Type B pancreatic cell (in vitro differentiated cells): Measurements from ENCODE around the gene ZSWIM5. TPM values are rescaled to one million over a fixed set of nuclear protein-coding genes. Genes with fewer than 3 reads are reported as not detected.
"Not testable (repeated sequence)": the region's sequence is repeated elsewhere in the genome, so short reads cannot be mapped to it uniquely, and the experiment has no call there.

Experiments used
- DNase-seq: peaks from one replicate; pipeline ENCODE4 v3.0.0; 2021; ENCODE audit warnings: mixed read lengths; ENCODE audit not compliant: unreplicated experiment; ENCODE audit errors: extremely low spot score
- H3K27ac Mint-ChIP-seq: 2 replicates; pipeline ENCODE4 v1.8.0; 2021; ENCODE audit warnings: mild to moderate bottlenecking, mixed read lengths
- H3K27me3 Mint-ChIP-seq: 2 replicates; pipeline ENCODE4 v1.8.0; 2021; ENCODE audit warnings: mixed read lengths
- H3K36me3 Mint-ChIP-seq: 2 replicates; pipeline ENCODE4 v1.8.0; 2021; ENCODE audit warnings: mixed read lengths
- H3K4me1 Mint-ChIP-seq: one replicate; pipeline ENCODE4 v1.8.0; 2021; ENCODE audit warnings: mixed read lengths; ENCODE audit not compliant: unreplicated experiment
- H3K4me3 Mint-ChIP-seq: 2 replicates; pipeline ENCODE4 v1.8.0; 2021; ENCODE audit warnings: mild to moderate bottlenecking, mixed read lengths
- H3K9me3 Mint-ChIP-seq: 2 replicates; pipeline ENCODE4 v1.8.0; 2021; ENCODE audit warnings: mixed read lengths
- total RNA-seq: library from RNA; stranded (reverse); gene quantifications from 2 replicates; pipeline ENCODE4 v1.2.1, GENCODE V29; 2021; ENCODE audit warnings: low replicate concordance
- TF ChIP-seq, protein P1 (sequence below): fragments of 200-600 bp; sonication (generic); conservative IDR thresholded peaks from 2 replicates; pipeline ENCODE4 v1.5.0; 2021; ENCODE audit warnings: antibody characterized with exemption, mild to moderate bottlenecking

ZSWIM5 gene
- total RNA-seq, 1 donor from 2014 or later = 2.7 TPM

DNA sequence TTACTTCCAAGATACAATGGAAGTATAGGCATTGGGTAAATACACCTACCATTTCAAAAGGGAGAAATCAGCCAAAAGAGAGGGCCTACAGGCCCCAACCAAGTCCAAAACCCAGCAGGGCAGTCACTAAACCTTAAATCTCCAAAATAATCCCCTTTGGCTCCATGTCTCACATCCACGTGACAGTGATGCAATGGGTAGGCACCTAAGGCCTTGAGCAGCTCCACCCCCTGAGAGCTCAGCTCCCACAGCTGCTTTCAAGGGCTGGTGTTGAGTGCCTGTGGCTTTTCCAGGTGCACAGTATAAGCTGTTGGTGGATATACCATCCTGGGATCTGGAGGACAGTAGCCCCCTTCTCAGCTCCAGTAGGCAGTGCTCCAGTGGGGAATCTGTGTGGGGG, 121.8 kb downstream of the ZSWIM5 start:
- H3K4me1 Mint-ChIP-seq = no peaks in the 10 kb centered on the region
- H3K4me3 Mint-ChIP-seq = no peak overlapping the region
- TF ChIP-seq, protein P1, sequence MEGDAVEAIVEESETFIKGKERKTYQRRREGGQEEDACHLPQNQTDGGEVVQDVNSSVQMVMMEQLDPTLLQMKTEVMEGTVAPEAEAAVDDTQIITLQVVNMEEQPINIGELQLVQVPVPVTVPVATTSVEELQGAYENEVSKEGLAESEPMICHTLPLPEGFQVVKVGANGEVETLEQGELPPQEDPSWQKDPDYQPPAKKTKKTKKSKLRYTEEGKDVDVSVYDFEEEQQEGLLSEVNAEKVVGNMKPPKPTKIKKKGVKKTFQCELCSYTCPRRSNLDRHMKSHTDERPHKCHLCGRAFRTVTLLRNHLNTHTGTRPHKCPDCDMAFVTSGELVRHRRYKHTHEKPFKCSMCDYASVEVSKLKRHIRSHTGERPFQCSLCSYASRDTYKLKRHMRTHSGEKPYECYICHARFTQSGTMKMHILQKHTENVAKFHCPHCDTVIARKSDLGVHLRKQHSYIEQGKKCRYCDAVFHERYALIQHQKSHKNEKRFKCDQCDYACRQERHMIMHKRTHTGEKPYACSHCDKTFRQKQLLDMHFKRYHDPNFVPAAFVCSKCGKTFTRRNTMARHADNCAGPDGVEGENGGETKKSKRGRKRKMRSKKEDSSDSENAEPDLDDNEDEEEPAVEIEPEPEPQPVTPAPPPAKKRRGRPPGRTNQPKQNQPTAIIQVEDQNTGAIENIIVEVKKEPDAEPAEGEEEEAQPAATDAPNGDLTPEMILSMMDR = no peak
- H3K27me3 Mint-ChIP-seq = no peaks in the 10 kb centered on the region
- no peaks in the 10 kb centered on the region for H3K9me3 Mint-ChIP-seq
- no peaks in the 10 kb centered on the region for H3K36me3 Mint-ChIP-seq
- H3K27ac Mint-ChIP-seq = no peak overlapping the region
- DNase-seq = no peak

DNA sequence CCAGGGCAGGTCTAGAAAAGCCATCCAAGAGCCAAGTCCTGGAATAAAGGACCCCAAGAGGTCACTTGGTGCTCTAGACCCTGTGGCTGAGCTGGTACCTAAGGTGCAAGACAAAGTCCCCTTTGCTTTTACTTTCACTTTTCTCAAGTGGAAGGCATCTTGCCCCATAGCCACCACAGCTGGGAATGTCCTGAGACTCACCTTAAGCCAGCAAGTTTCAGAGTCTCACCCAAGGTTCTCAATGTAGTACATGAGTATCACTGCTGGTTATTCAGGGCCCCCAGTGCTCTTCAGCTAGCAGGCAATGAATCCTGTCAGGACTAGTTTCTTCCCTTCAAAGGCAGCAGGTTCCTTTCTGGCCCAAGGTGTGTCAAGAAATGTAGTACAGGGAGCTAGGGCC, 126.9 kb downstream of the ZSWIM5 start:
- H3K27ac Mint-ChIP-seq = no peak overlapping the region
- H3K9me3 Mint-ChIP-seq = peaks cover 7% of the 10 kb centered on the region
- H3K36me3 Mint-ChIP-seq = no peaks in the 10 kb centered on the region
- TF ChIP-seq, protein P1 = no peak
- no peak overlapping the region for H3K4me3 Mint-ChIP-seq
- H3K4me1 Mint-ChIP-seq = no peaks in the 10 kb centered on the region
- no peak for DNase-seq
- no peaks in the 10 kb centered on the region for H3K27me3 Mint-ChIP-seq

DNA sequence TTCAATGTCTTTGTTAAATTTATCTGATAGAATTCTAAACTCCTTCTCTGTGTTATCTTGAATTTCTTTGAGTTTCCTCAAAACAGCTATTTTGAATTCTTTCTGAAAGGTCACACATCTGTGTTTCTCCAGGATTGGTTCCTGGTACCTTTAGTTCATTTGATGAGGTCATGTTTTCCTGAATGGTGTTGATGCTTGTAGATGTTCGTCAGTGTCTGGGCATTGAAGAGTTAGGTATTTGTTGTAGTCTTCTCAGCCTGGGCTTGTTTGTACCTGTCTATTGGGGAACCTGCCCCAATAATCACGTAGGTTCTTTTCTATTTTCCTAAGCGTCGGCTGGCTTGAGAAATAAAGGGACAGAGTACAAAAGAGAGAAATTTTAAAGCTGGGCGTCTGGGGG, 129.4 kb downstream of the ZSWIM5 start:
- H3K9me3 Mint-ChIP-seq = peaks cover 18% of the 10 kb centered on the region
- not testable (repeated sequence) for DNase-seq, H3K36me3 Mint-ChIP-seq, H3K4me1 Mint-ChIP-seq, H3K27ac Mint-ChIP-seq, H3K4me3 Mint-ChIP-seq, H3K27me3 Mint-ChIP-seq

DNA sequence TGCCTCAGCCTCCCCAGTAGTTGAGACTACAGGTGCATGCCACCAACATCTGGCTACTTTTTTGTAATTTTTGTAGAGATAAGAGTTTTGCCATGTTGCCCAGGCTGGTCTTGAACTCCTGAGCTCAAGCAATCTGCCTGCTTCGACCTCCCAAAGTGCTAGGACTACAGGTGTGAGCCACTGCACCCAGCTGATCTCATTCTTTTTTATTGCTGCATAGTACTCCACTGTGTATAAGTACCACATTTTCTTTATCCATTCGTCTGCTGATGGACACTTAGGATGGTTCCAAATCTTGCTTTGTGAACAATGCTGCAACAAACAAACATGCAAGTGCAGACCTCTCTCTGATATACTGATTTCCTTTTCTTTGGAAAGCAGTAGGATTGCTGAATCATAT, 134.8 kb downstream of the ZSWIM5 start:
- Mint-ChIP-seq H3K36me3 (no peaks in the 10 kb centered on the region), H3K4me3 (no peak overlapping the region), H3K27me3 (peaks cover 4% of the 10 kb centered on the region), H3K4me1 (no peaks in the 10 kb centered on the region), H3K9me3 (peaks cover 11% of the 10 kb centered on the region), H3K27ac (no peak overlapping the region)
- TF ChIP-seq, protein P1 = no peak
- DNase-seq = no peak

DNA sequence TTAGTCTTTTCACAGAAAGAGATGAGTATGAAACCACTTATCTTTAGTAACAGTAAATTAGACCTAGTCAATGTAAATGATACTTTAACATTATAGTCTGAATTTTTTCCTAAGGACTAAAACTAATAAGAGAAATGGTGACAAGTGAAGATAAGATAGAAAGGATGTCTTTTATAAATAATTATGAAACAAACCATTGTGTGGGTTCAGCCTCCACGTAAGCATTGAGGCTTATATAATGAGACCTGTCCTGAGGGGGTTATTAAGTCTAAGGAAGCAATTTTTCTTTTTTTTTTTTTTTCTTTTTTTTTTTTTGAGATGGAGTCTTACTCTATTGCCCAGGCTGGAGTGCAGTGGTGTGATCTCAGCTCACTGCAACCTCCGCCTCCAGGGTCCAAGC, 138.6 kb downstream of the ZSWIM5 start:
- Mint-ChIP-seq H3K4me3 (no peak overlapping the region), H3K9me3 (peaks cover 7% of the 10 kb centered on the region), H3K27me3 (peaks cover 4% of the 10 kb centered on the region), H3K36me3 (no peaks in the 10 kb centered on the region), H3K4me1 (no peaks in the 10 kb centered on the region), H3K27ac (no peak overlapping the region)
- no peak for DNase-seq
- TF ChIP-seq, protein P1 = no peak

DNA sequence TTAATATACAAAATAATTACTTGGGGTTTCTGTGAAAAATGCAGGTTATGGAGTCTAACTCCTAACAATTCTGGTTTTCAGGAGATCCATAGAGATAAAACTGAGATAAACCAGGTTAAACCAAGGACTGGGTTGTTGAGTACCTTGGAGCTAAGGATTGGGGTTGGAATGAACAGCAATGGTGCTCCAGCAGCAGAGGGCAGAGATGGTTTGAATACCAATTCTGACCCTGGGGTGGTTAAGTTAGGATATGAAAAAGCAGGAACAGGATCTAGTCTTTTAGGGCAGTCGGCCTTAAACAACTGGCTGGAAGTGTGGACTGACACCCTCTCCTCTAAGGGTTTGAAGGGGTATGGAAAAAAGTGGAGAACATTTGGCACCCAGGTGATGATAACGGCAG, 141.3 kb downstream of the ZSWIM5 start:
- no peak for DNase-seq
- Mint-ChIP-seq H3K27ac (no peak overlapping the region), H3K4me1 (no peaks in the 10 kb centered on the region), H3K27me3 (no peaks in the 10 kb centered on the region), H3K36me3 (no peaks in the 10 kb centered on the region), H3K9me3 (peaks cover 3% of the 10 kb centered on the region), H3K4me3 (no peak overlapping the region)
- TF ChIP-seq, protein P1 = no peak

DNA sequence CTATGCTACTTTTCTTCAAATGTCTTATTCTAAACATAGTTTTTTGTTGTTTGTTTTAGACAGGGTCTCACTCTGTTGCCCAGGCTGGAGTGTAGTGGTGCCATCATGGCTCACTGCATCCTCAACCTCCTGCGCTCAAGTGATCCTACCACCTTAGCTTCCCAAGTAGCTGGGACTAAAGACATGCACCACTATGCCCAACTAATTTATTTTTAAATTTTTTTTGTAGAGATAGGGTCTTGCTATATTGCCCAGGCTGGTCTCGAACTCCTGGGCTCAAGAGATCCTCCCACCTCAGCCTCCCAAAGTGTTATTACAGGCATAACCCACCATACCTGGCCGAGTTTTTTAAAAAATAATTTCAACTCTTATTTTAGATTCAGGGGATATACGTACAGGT, 143.9 kb downstream of the ZSWIM5 start:
- not testable (repeated sequence) for H3K4me3 Mint-ChIP-seq, H3K4me1 Mint-ChIP-seq, H3K27me3 Mint-ChIP-seq, H3K9me3 Mint-ChIP-seq, DNase-seq, H3K27ac Mint-ChIP-seq, H3K36me3 Mint-ChIP-seq
